ENCODE data around the gene MSRB1. TPM values are rescaled to one million over a fixed set of nuclear protein-coding genes. Genes with fewer than 3 reads are reported as not detected.

The MSRB1 gene
- total and polyA plus RNA-seq, 9 donors: 6.7 to 31.1 (median 21.9) TPM

GRCh38 chr16:1953734-1954133 is 10.7 kb upstream of the MSRB1 start:
- no peaks in the 10 kb centered on the region for H3K4me1 ChIP-seq (ENCODE audit: insufficient read depth)
- no peak overlapping the region for H3K27ac ChIP-seq
- 87 to 91% (median 89%) methylated on average over 18 to 22 of the region's 22 CpGs for WGBS, 3 donors
- H3K4me3 ChIP-seq: no peak overlapping the region
- DNase-seq: no peak
- no peaks in the 10 kb centered on the region for H3K9me3 ChIP-seq
- no peaks in the 10 kb centered on the region for H3K27me3 ChIP-seq
- TF ChIP-seq CTCF (IDR thresholded peaks at IDR 0.05) (no peak), EP300 (IDR thresholded peaks at IDR 0.05) (no peak), POLR2A (IDR thresholded peaks at IDR 0.05) (no peak)
- no peaks in the 10 kb centered on the region for H3K36me3 ChIP-seq
- intact Hi-C loops (cut with DNase I): no loop called here

- Histone ChIP-seq H3K4me1 (ENCODE audit: insufficient read depth) (no peaks in the 10 kb centered on the region), H3K27me3 (no peaks in the 10 kb centered on the region), H3K9me3 (no peaks in the 10 kb centered on the region), H3K36me3 (no peaks in the 10 kb centered on the region), H3K27ac (no peak overlapping the region), H3K4me3 (no peak overlapping the region)
- WGBS, 3 donors: 59 to 77% (median 71%) methylated on average over 18 to 19 of the region's 19 CpGs
- DNase-seq: no peak
- intact Hi-C loops (cut with DNase I): no loop called here
- no peak for TF ChIP-seq CTCF (IDR thresholded peaks at IDR 0.05)
- TF ChIP-seq EP300 (IDR thresholded peaks at IDR 0.05): no peak
- no peak for TF ChIP-seq POLR2A (IDR thresholded peaks at IDR 0.05)
These were observed 7.6 kb upstream of the MSRB1 start for GRCh38 chr16:1950559-1950958.

GRCh38 chr16:1950047-1950446 is 7.0 kb upstream of the MSRB1 start:
- Histone ChIP-seq H3K36me3 (no peaks in the 10 kb centered on the region), H3K9me3 (no peaks in the 10 kb centered on the region), H3K27me3 (no peaks in the 10 kb centered on the region), H3K4me1 (ENCODE audit: insufficient read depth) (no peaks in the 10 kb centered on the region), H3K27ac (no peak overlapping the region), H3K4me3 (no peak overlapping the region)
- intact Hi-C loops (cut with DNase I): no loop called here
- TF ChIP-seq POLR2A (IDR thresholded peaks at IDR 0.05): no peak
- no peak for TF ChIP-seq EP300 (IDR thresholded peaks at IDR 0.05)
- no peak for TF ChIP-seq CTCF (IDR thresholded peaks at IDR 0.05)
- no peak for DNase-seq
- WGBS, 3 donors: 54 to 68% (median 61%) methylated on average over 7 of the region's 7 CpGs

GRCh38 chr16:1949507-1949906 is 6.5 kb upstream of the MSRB1 start:
- no peak for DNase-seq
- TF ChIP-seq EP300 (IDR thresholded peaks at IDR 0.05) (no peak), POLR2A (IDR thresholded peaks at IDR 0.05) (no peak), CTCF (IDR thresholded peaks at IDR 0.05) (no peak)
- Histone ChIP-seq H3K27ac (no peak overlapping the region), H3K4me1 (ENCODE audit: insufficient read depth) (no peaks in the 10 kb centered on the region), H3K27me3 (no peaks in the 10 kb centered on the region), H3K9me3 (no peaks in the 10 kb centered on the region), H3K36me3 (no peaks in the 10 kb centered on the region), H3K4me3 (no peak overlapping the region)
- WGBS, 3 donors: 81 to 88% (median 85%) methylated on average over 11 of the region's 11 CpGs
- intact Hi-C loops (cut with DNase I): no loop called here

DNA sequence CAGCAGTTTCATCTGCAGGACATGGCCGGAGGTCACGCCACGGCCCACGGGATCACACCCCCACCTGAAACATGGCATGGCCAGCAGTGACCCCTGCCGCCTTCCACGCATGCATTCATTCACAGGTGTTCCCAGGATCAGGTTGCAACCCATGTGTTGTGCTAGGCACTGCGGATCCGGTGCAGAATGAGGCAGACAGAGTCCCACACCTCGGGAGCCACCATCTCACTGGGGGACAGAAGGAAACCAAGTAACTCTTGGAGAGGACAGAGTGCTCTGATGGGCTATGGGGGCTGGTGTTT is 4.3 kb upstream of the MSRB1 start:
- no peaks in the 10 kb centered on the region for H3K9me3 ChIP-seq
- WGBS, 3 donors: 79 to 90% (median 86%) methylated on average over 9 of the region's 9 CpGs
- no peak for DNase-seq
- TF ChIP-seq EP300 (IDR thresholded peaks at IDR 0.05) (no peak), POLR2A (IDR thresholded peaks at IDR 0.05) (no peak)
- no peaks in the 10 kb centered on the region for H3K27me3 ChIP-seq
- H3K27ac ChIP-seq: no peak overlapping the region
- H3K36me3 ChIP-seq: no peaks in the 10 kb centered on the region
- no peak overlapping the region for H3K4me3 ChIP-seq
- H3K4me1 ChIP-seq (ENCODE audit: insufficient read depth): peaks cover 2% of the 10 kb centered on the region
- intact Hi-C loops (cut with DNase I): no loop called here

Measured in ovary (tissue), 9 donors.